HepG2 (cell line): ENCODE results near the gene CAPN12. TPM values are rescaled to one million over a fixed set of nuclear protein-coding genes. Genes with fewer than 3 reads are reported as not detected.
A peak's percentile ranks its signal among the peaks of the same experiment; 100 is the strongest.

Experiments used
- CHCHD3 ChIP-seq: sonication (generic); formaldehyde crosslinking; IDR thresholded peaks from 2 replicates; pipeline ENCODE4 v1.8.0; 2022; ENCODE audit warnings: mild to moderate bottlenecking, missing genetic modification reagents, moderate library complexity
- DR1 ChIP-seq: sonication (generic); formaldehyde crosslinking; IDR thresholded peaks from 2 replicates; pipeline ENCODE4 v1.8.0; 2021; ENCODE audit warnings: mild to moderate bottlenecking, missing genetic modification reagents, inconsistent platforms
- HHEX ChIP-seq: IDR thresholded peaks from 2 replicates; pipeline ENCODE4 v1.6.1; 2016; ENCODE audit warnings: control low read depth
- MED1 ChIP-seq: sonication (generic); formaldehyde crosslinking; IDR thresholded peaks from 2 replicates; pipeline ENCODE4 v1.4.0; 2020; ENCODE audit warnings: missing genetic modification reagents
- MXI1 ChIP-seq: IDR thresholded peaks from 3 replicates; pipeline ENCODE4 v1.6.1; 2012; ENCODE audit warnings: low read depth, low read length, inconsistent platforms, borderline replicate concordance
- NFKBIZ ChIP-seq: IDR thresholded peaks from 2 replicates; pipeline ENCODE4 v1.6.1; 2018; ENCODE audit warnings: missing genetic modification reagents, missing compliant biosample characterization
- NKX3-1 ChIP-seq: sonication (generic); formaldehyde crosslinking; IDR thresholded peaks from 2 replicates; pipeline ENCODE4 v1.5.0; 2020; ENCODE audit warnings: missing genetic modification reagents
- RBM22 ChIP-seq: fragments of 200-400 bp; formaldehyde crosslinking; optimal IDR thresholded peaks from 2 replicates; pipeline ENCODE3; 2017; ENCODE audit warnings: mild to moderate bottlenecking, low read length, moderate library complexity
- SOX5 ChIP-seq: IDR thresholded peaks from 2 replicates; pipeline ENCODE4 v1.6.1; 2016; ENCODE audit warnings: borderline replicate concordance
- SRSF4 ChIP-seq: fragments of 200-400 bp; formaldehyde crosslinking; IDR thresholded peaks from one replicate; pipeline ENCODE4 v1.6.1; 2018; ENCODE audit warnings: mild to moderate bottlenecking, low read depth, low read length, moderate library complexity; ENCODE audit not compliant: poor library complexity, severe bottlenecking
- ZBTB20 ChIP-seq: sonication (generic); formaldehyde crosslinking; IDR thresholded peaks from 2 replicates; pipeline ENCODE4 v1.8.1; 2023; ENCODE audit warnings: missing genetic modification reagents, low read depth, mild to moderate bottlenecking, borderline replicate concordance
- ZNF264 ChIP-seq: sonication (generic); formaldehyde crosslinking; IDR thresholded peaks from 2 replicates; pipeline ENCODE4 v1.4.0; 2020; ENCODE audit warnings: missing genetic modification reagents
- ZNF3 ChIP-seq: IDR thresholded peaks from 2 replicates; pipeline ENCODE4 v1.7.0; 2017; ENCODE audit warnings: inconsistent platforms
- ZNF432 ChIP-seq: sonication (generic); formaldehyde crosslinking; IDR thresholded peaks from 2 replicates; pipeline ENCODE4 v1.5.0; 2020; ENCODE audit warnings: missing genetic modification reagents, mild to moderate bottlenecking, borderline replicate concordance
- ZNF567 ChIP-seq: sonication (generic); formaldehyde crosslinking; IDR thresholded peaks from 2 replicates; pipeline ENCODE4 v1.8.1; 2023; ENCODE audit warnings: mild to moderate bottlenecking, missing genetic modification reagents, borderline replicate concordance
- ZNF644 ChIP-seq: IDR thresholded peaks from 2 replicates; pipeline ENCODE4 v1.6.1; 2016; ENCODE audit warnings: low read depth
- ZNF770 ChIP-seq: sonication (generic); formaldehyde crosslinking; IDR thresholded peaks from 2 replicates; pipeline ENCODE4 v1.5.0; 2020; ENCODE audit warnings: mild to moderate bottlenecking, missing genetic modification reagents
- ZNF777 ChIP-seq: sonication (generic); formaldehyde crosslinking; IDR thresholded peaks from 2 replicates; pipeline ENCODE4 v1.4.0; 2020; ENCODE audit warnings: missing genetic modification reagents
- ZNF790 ChIP-seq: sonication (generic); formaldehyde crosslinking; IDR thresholded peaks from 2 replicates; pipeline ENCODE4 v1.8.0; 2022; ENCODE audit warnings: missing genetic modification reagents, mild to moderate bottlenecking, borderline replicate concordance
- ZSCAN30 ChIP-seq: sonication (generic); formaldehyde crosslinking; IDR thresholded peaks from 2 replicates; pipeline ENCODE4 v1.5.0; 2020; ENCODE audit warnings: mild to moderate bottlenecking, missing genetic modification reagents
- polyA plus RNA-seq, 8 experiments: library from polyadenylated mRNA; depleted of rRNA in 3 of 8; stranded (reverse) in 7 of 8; unstranded in 1 of 8; fragments of >200 nt; fragmentation: Illumina TruSeq in 4 of 8; extraction: Trizol in 4 of 8; gene quantifications; 2 replicates each; pipeline versions ENCODE4 v1.2.1 to v1.2.3, GENCODE V29; 2011 to 2016; ENCODE audit warnings: low read depth in 4 of 8, missing spikeins in 1 of 8, mixed read lengths in 1 of 8; ENCODE audit not compliant: insufficient read depth in 1 of 8
- total RNA-seq, 5 experiments: library from RNA; depleted of rRNA; stranded (reverse); fragments of >200 nt; fragmentation: Illumina TruSeq; extraction: Trizol; gene quantifications; 2 replicates each; pipeline ENCODE4 v1.2.3, GENCODE V29; 2016; ENCODE audit warnings: low read depth in 1 of 5
- TF ChIP-seq, protein P1 (sequence below): sonication (generic); formaldehyde crosslinking; conservative IDR thresholded peaks from 2 replicates; pipeline ENCODE4 v1.8.1; 2023; ENCODE audit warnings: missing genetic modification reagents
- TF ChIP-seq, protein P2 (sequence below): sonication (generic); formaldehyde crosslinking; conservative IDR thresholded peaks from 2 replicates; pipeline ENCODE4 v1.4.0; 2020; ENCODE audit warnings: missing genetic modification reagents
- TF ChIP-seq, protein P3 (sequence below): sonication (generic); formaldehyde crosslinking; IDR thresholded peaks from 2 replicates; pipeline ENCODE4 v1.4.0; 2020; ENCODE audit warnings: missing genetic modification reagents, borderline replicate concordance
- TF ChIP-seq, protein P4 (sequence below): sonication (generic); formaldehyde crosslinking; IDR thresholded peaks from 2 replicates; pipeline ENCODE4 v1.5.0; 2020; ENCODE audit warnings: missing genetic modification reagents

Gene CAPN12
- total and polyA plus RNA-seq, 2 of the 13 experiments (the other 11 are each of a cell fraction or from before 2014, with no cell fraction given), result 1.6 to 13.6 TPM

GRCh38 chr19:38737281-38737865 lies 6.9 kb downstream of the CAPN12 start (continued):
- TF ChIP-seq, protein P1, sequence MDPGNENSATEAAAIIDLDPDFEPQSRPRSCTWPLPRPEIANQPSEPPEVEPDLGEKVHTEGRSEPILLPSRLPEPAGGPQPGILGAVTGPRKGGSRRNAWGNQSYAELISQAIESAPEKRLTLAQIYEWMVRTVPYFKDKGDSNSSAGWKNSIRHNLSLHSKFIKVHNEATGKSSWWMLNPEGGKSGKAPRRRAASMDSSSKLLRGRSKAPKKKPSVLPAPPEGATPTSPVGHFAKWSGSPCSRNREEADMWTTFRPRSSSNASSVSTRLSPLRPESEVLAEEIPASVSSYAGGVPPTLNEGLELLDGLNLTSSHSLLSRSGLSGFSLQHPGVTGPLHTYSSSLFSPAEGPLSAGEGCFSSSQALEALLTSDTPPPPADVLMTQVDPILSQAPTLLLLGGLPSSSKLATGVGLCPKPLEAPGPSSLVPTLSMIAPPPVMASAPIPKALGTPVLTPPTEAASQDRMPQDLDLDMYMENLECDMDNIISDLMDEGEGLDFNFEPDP (CRISPR knock-in tag), result no peak
- no peak for TF ChIP-seq ZBTB20 (CRISPR knock-in tag)
- TF ChIP-seq SOX5 (CRISPR knock-in tag), result no peak
- 0 out of 2 replicates have a peak, but pooled peaks have one; percentile 13 for TF ChIP-seq ZNF777 (CRISPR knock-in tag)
- no peak for TF ChIP-seq ZNF790 (CRISPR knock-in tag)
- no peak for TF ChIP-seq ZNF3
- no peak for TF ChIP-seq ZSCAN30 (CRISPR knock-in tag)
- TF ChIP-seq ZNF770 (CRISPR knock-in tag), result no peak
- no peak for TF ChIP-seq ZNF567
- TF ChIP-seq CHCHD3 (CRISPR knock-in tag), result no peak
- TF ChIP-seq, protein P2, sequence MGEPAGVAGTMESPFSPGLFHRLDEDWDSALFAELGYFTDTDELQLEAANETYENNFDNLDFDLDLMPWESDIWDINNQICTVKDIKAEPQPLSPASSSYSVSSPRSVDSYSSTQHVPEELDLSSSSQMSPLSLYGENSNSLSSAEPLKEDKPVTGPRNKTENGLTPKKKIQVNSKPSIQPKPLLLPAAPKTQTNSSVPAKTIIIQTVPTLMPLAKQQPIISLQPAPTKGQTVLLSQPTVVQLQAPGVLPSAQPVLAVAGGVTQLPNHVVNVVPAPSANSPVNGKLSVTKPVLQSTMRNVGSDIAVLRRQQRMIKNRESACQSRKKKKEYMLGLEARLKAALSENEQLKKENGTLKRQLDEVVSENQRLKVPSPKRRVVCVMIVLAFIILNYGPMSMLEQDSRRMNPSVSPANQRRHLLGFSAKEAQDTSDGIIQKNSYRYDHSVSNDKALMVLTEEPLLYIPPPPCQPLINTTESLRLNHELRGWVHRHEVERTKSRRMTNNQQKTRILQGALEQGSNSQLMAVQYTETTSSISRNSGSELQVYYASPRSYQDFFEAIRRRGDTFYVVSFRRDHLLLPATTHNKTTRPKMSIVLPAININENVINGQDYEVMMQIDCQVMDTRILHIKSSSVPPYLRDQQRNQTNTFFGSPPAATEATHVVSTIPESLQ, result no peak
- TF ChIP-seq MED1 (CRISPR knock-in tag), result peak; percentile 27; the same call in 1 of the 2 replicates
- TF ChIP-seq NFKBIZ (CRISPR knock-in tag), result no peak
- TF ChIP-seq, protein P3, sequence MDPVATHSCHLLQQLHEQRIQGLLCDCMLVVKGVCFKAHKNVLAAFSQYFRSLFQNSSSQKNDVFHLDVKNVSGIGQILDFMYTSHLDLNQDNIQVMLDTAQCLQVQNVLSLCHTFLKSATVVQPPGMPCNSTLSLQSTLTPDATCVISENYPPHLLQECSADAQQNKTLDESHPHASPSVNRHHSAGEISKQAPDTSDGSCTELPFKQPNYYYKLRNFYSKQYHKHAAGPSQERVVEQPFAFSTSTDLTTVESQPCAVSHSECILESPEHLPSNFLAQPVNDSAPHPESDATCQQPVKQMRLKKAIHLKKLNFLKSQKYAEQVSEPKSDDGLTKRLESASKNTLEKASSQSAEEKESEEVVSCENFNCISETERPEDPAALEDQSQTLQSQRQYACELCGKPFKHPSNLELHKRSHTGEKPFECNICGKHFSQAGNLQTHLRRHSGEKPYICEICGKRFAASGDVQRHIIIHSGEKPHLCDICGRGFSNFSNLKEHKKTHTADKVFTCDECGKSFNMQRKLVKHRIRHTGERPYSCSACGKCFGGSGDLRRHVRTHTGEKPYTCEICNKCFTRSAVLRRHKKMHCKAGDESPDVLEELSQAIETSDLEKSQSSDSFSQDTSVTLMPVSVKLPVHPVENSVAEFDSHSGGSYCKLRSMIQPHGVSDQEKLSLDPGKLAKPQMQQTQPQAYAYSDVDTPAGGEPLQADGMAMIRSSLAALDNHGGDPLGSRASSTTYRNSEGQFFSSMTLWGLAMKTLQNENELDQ, result no peak
- no peak for TF ChIP-seq ZNF264 (CRISPR knock-in tag)
- TF ChIP-seq RBM22, result no peak
- no peak for TF ChIP-seq NKX3-1 (CRISPR knock-in tag)
- TF ChIP-seq, protein P4, sequence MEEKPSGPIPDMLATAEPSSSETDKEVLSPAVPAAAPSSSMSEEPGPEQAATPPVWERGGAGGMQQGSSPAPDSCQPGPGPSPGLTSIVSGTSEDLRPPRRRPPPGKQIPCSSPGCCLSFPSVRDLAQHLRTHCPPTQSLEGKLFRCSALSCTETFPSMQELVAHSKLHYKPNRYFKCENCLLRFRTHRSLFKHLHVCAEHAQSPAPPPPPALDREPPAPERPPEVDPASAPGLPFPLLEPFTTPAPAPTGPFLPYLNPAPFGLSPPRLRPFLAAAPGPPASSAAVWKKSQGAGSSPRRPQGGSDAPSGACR (CRISPR knock-in tag), result no peak
- TF ChIP-seq ZNF644 (CRISPR knock-in tag), result no peak
- no peak for TF ChIP-seq SRSF4
- TF ChIP-seq ZNF432, result no peak
- no peak for TF ChIP-seq MXI1
- no peak for TF ChIP-seq DR1 (CRISPR knock-in tag)
- TF ChIP-seq HHEX (CRISPR knock-in tag), result no peak
